MM.1S (cell line): Measurements from ENCODE around the gene PTPRA.

Experiments
- EZH2 ChIP-seq: fragments of 300-600 bp; sonication (generic); optimal IDR thresholded peaks from 2 replicates; pipeline ENCODE3; 2017; ENCODE audit warnings: low read depth, mild to moderate bottlenecking, antibody characterized with exemption, low read length, mixed read lengths
- TF ChIP-seq, protein P1 (sequence below): fragments of 300-600 bp; sonication (generic); IDR thresholded peaks from 2 replicates; pipeline ENCODE4 v1.5.1; 2016; ENCODE audit warnings: antibody characterized with exemption, low read length, mixed read lengths

GRCh38 chr20:2993250-2993649 lies 120.0 kb downstream of the PTPRA start:
- TF ChIP-seq, protein P1, sequence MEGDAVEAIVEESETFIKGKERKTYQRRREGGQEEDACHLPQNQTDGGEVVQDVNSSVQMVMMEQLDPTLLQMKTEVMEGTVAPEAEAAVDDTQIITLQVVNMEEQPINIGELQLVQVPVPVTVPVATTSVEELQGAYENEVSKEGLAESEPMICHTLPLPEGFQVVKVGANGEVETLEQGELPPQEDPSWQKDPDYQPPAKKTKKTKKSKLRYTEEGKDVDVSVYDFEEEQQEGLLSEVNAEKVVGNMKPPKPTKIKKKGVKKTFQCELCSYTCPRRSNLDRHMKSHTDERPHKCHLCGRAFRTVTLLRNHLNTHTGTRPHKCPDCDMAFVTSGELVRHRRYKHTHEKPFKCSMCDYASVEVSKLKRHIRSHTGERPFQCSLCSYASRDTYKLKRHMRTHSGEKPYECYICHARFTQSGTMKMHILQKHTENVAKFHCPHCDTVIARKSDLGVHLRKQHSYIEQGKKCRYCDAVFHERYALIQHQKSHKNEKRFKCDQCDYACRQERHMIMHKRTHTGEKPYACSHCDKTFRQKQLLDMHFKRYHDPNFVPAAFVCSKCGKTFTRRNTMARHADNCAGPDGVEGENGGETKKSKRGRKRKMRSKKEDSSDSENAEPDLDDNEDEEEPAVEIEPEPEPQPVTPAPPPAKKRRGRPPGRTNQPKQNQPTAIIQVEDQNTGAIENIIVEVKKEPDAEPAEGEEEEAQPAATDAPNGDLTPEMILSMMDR = no peak
- TF ChIP-seq EZH2 = no peak
